ENCODE results near the gene ZNF175.

The ZNF175 gene

GRCh38 chr19:51600940-51601580 lies 30.0 kb downstream of the ZNF175 start:
- Histone ChIP-seq H3K9me3 (ENCODE audit: severe bottlenecking) (peaks cover 4% of the 10 kb centered on the region), H3K4me3 (ENCODE audit: low read depth, low read length) (no peak overlapping the region), H3K36me3 (no peaks in the 10 kb centered on the region), H3K27me3 (ENCODE audit: insufficient read depth, low read depth, severe bottlenecking) (peaks cover 47% of the 10 kb centered on the region), H3K27ac (no peak overlapping the region)
- TF ChIP-seq CTCF (IDR thresholded peaks at IDR 0.05; ENCODE audit: low read depth, low read length): no peak
- DNase-seq: no peak

- Histone ChIP-seq H3K4me3 (ENCODE audit: low read depth, low read length) (no peak overlapping the region), H3K27me3 (ENCODE audit: insufficient read depth, low read depth, severe bottlenecking) (peaks cover 54% of the 10 kb centered on the region), H3K27ac (no peak overlapping the region), H3K36me3 (no peaks in the 10 kb centered on the region), H3K9me3 (ENCODE audit: severe bottlenecking) (peaks cover 4% of the 10 kb centered on the region)
- no peak for TF ChIP-seq CTCF (IDR thresholded peaks at IDR 0.05; ENCODE audit: low read depth, low read length)
- DNase-seq: no peak
Observed at GRCh38 chr19:51602189-51602854, 31.2 kb downstream of the ZNF175 start.

- peaks cover 86% of the 10 kb centered on the region for H3K27me3 ChIP-seq (ENCODE audit: insufficient read depth, low read depth, severe bottlenecking)
- no peaks in the 10 kb centered on the region for H3K36me3 ChIP-seq
- no peak for DNase-seq
- no peak overlapping the region for H3K27ac ChIP-seq
- no peak overlapping the region for H3K4me3 ChIP-seq (ENCODE audit: low read depth, low read length)
- no peak for TF ChIP-seq CTCF (IDR thresholded peaks at IDR 0.05; ENCODE audit: low read depth, low read length)
- H3K9me3 ChIP-seq (ENCODE audit: severe bottlenecking): no peaks in the 10 kb centered on the region
Observed at GRCh38 chr19:51607077-51607476, 36.0 kb downstream of the ZNF175 start.

GRCh38 chr19:51607920-51608562 lies 37.0 kb downstream of the ZNF175 start:
- peak; percentile 24 for DNase-seq
- H3K27me3 ChIP-seq (ENCODE audit: insufficient read depth, low read depth, severe bottlenecking): peaks cover 88% of the 10 kb centered on the region
- no peaks in the 10 kb centered on the region for H3K9me3 ChIP-seq (ENCODE audit: severe bottlenecking)
- H3K4me3 ChIP-seq (ENCODE audit: low read depth, low read length): no peak overlapping the region
- peak; percentile 60 for TF ChIP-seq CTCF (IDR thresholded peaks at IDR 0.05; ENCODE audit: low read depth, low read length)
- H3K36me3 ChIP-seq: no peaks in the 10 kb centered on the region
- H3K27ac ChIP-seq: no peak overlapping the region

GRCh38 chr19:51610576-51610975 lies 39.5 kb downstream of the ZNF175 start:
- no peaks in the 10 kb centered on the region for H3K9me3 ChIP-seq (ENCODE audit: severe bottlenecking)
- no peak for DNase-seq

More at GRCh38 chr19:51610576-51610975, 39.5 kb downstream of the ZNF175 start:
- Histone ChIP-seq H3K4me3 (ENCODE audit: low read depth, low read length) (no peak overlapping the region), H3K27me3 (ENCODE audit: insufficient read depth, low read depth, severe bottlenecking) (peaks cover 87% of the 10 kb centered on the region), H3K36me3 (no peaks in the 10 kb centered on the region), H3K27ac (no peak overlapping the region)
- no peak for TF ChIP-seq CTCF (IDR thresholded peaks at IDR 0.05; ENCODE audit: low read depth, low read length)
